ENCODE data around the gene TOP2B. TPM values are rescaled to one million over a fixed set of nuclear protein-coding genes. Genes with fewer than 3 reads are reported as not detected.

The TOP2B gene
- total and polyA plus RNA-seq, 4 donors: 13.5 to 52.9 (median 34.5) TPM

- Histone ChIP-seq H3K9ac (ENCODE audit: low read depth in 1 of 2, low read length in 2 of 2) (no peak overlapping the region), H3K27me3 (ENCODE audit: control insufficient read depth in 4 of 4, insufficient read depth in 4 of 4, low read length in 3 of 4) (no peaks in the 10 kb centered on the region), H3K27ac (ENCODE audit: low read depth in 1 of 2, low read length in 2 of 2) (no peak overlapping the region), H3K36me3 (ENCODE audit: control insufficient read depth in 4 of 4, insufficient read depth in 3 of 4, low read depth in 1 of 4, low read length in 3 of 4) (no peaks in the 10 kb centered on the region), H3K4me3 (ENCODE audit: low read depth in 1 of 3, low read length in 3 of 3) (no peak overlapping the region), H3K9me3 (ENCODE audit: control insufficient read depth in 4 of 4, low read length in 3 of 4) (no peaks in the 10 kb centered on the region), H3K4me1 (ENCODE audit: control insufficient read depth in 4 of 4, insufficient read depth in 4 of 4, low read length in 3 of 4) (peaks cover 0 to 10% (median 3%) of the 10 kb centered on the region in 4 donors)
- WGBS: 91% methylated on average over 8 of the region's 8 CpGs
- TF ChIP-seq HNF4A (conservative IDR thresholded peaks at IDR 0.05) (no peak), EGR1 (IDR thresholded peaks at IDR 0.05; ENCODE audit: low read depth in 2 of 2) (no peak), FOXA2 (IDR thresholded peaks at IDR 0.05) (no peak), HNF4G (IDR thresholded peaks at IDR 0.05) (no peak), NR2F2 (IDR thresholded peaks at IDR 0.05) (no peak), SP1 (IDR thresholded peaks at IDR 0.05) (no peak), GABPA (IDR thresholded peaks at IDR 0.05 in 1 of 2, conservative IDR thresholded peaks at IDR 0.05 in 1 of 2) (no peak), REST (IDR thresholded peaks at IDR 0.05) (no peak), JUND (IDR thresholded peaks at IDR 0.05) (no peak), YY1 (IDR thresholded peaks at IDR 0.05) (no peak), RXRA (IDR thresholded peaks at IDR 0.05) (no peak), CTCF (IDR thresholded peaks at IDR 0.05; ENCODE audit: low read depth, low read length, missing input control) (no peak), ATF3 (IDR thresholded peaks at IDR 0.05) (no peak), RAD21 (IDR thresholded peaks at IDR 0.05) (no peak), MAX (IDR thresholded peaks at IDR 0.05) (no peak), FOXA1 (IDR thresholded peaks at IDR 0.05) (no peak), ZBTB33 (IDR thresholded peaks at IDR 0.05) (no peak), TAF1 (conservative IDR thresholded peaks at IDR 0.05) (no peak)
- DNase-seq (ENCODE audit: low spot score): no peak
Measured at GRCh38 chr3:25588441-25589103, 76.1 kb downstream of the TOP2B start.
